Effector CD8-positive, alpha-beta T cell (primary cell): ENCODE results near the gene NAV2.

Source experiments
- DNase-seq: peaks from one replicate; lab custom pipeline; 2025; lab: John Stamatoyannopoulos, UW

Gene NAV2

GRCh38 chr11:20020716-20021115 lies 308.1 kb downstream of the NAV2 start:
- no peak for DNase-seq

- no peak for DNase-seq
These were observed 308.6 kb downstream of the NAV2 start for GRCh38 chr11:20021212-20021611.

GRCh38 chr11:20021771-20022362 lies 309.2 kb downstream of the NAV2 start:
- no peak for DNase-seq

- DNase-seq, result no peak
These were observed 309.9 kb downstream of the NAV2 start for GRCh38 chr11:20022363-20023081.

GRCh38 chr11:20023082-20023426 lies 310.4 kb downstream of the NAV2 start:
- no peak for DNase-seq

- DNase-seq, result no peak
These were observed 311.7 kb downstream of the NAV2 start for GRCh38 chr11:20024172-20024935.

GRCh38 chr11:20025332-20025840 lies 312.7 kb downstream of the NAV2 start:
- no peak for DNase-seq

GRCh38 chr11:20026629-20027555 lies 314.3 kb downstream of the NAV2 start:
- DNase-seq, result no peak

- DNase-seq, result no peak
These were observed 314.9 kb downstream of the NAV2 start for GRCh38 chr11:20027556-20028013.

- no peak for DNase-seq
These were observed 316.6 kb downstream of the NAV2 start for GRCh38 chr11:20029193-20029592.

- no peak for DNase-seq
These were observed 317.8 kb downstream of the NAV2 start for GRCh38 chr11:20030472-20030871.

GRCh38 chr11:20031155-20032001 lies 318.7 kb downstream of the NAV2 start:
- no peak for DNase-seq

- DNase-seq, result no peak
These were observed 319.5 kb downstream of the NAV2 start for GRCh38 chr11:20032127-20032526.

- DNase-seq, result no peak
These were observed 320.1 kb downstream of the NAV2 start for GRCh38 chr11:20032577-20033260.

GRCh38 chr11:20033806-20034205 lies 321.2 kb downstream of the NAV2 start:
- no peak for DNase-seq

- DNase-seq, result no peak
These were observed 322.3 kb downstream of the NAV2 start for GRCh38 chr11:20034941-20035340.

GRCh38 chr11:20035375-20035700 lies 322.7 kb downstream of the NAV2 start:
- DNase-seq, result no peak

GRCh38 chr11:20035701-20036601 lies 323.3 kb downstream of the NAV2 start:
- no peak for DNase-seq

GRCh38 chr11:20036626-20037335 lies 324.1 kb downstream of the NAV2 start:
- DNase-seq, result no peak
